CD4-positive, alpha-beta memory T cell (primary cell): Measurements from ENCODE around the gene EXOC4. TPM values are rescaled to one million over a fixed set of nuclear protein-coding genes. Genes with fewer than 3 reads are reported as not detected.

Source experiments
- CTCF ChIA-PET: fragments of 350-600 bp; sonication (Branson Sonifier 250); formaldehyde crosslinking; loops from one replicate; lab custom pipeline; 2021; ENCODE audit warnings: inconsistent platforms; ENCODE audit not compliant: partially characterized antibody; lab: Charles Lee
- POLR2A ChIA-PET: fragments of 350-600 bp; sonication (Branson Sonifier 250); formaldehyde crosslinking; loops from one replicate; lab custom pipeline; 2021; ENCODE audit not compliant: partially characterized antibody; lab: Charles Lee
- DNase-seq, 5 donors: peaks; one replicate each; pipeline versions ENCODE4 v3.0.0 to v3.0.0-alpha.2; 2020 to 2022; ENCODE audit warnings: mixed read lengths in 1 of 5
- H3K27ac ChIP-seq: one replicate; pipeline ENCODE4 v1.7.0; 2013; ENCODE audit warnings: low read depth, low read length
- H3K27me3 ChIP-seq: 2 replicates; pipeline ENCODE4 v1.7.0; 2013; ENCODE audit warnings: mild to moderate bottlenecking, low read length, moderate library complexity; ENCODE audit not compliant: insufficient read depth
- H3K36me3 ChIP-seq: 2 replicates; pipeline ENCODE4 v1.7.0; 2013; ENCODE audit warnings: mild to moderate bottlenecking, low read length, moderate library complexity; ENCODE audit not compliant: insufficient read depth
- H3K4me1 ChIP-seq: 2 replicates; pipeline ENCODE4 v1.7.0; 2013; ENCODE audit warnings: mild to moderate bottlenecking, low read length, moderate library complexity; ENCODE audit not compliant: insufficient read depth
- H3K4me3 ChIP-seq, 2 donors: one replicate each; pipeline ENCODE4 v1.7.0; 2013; ENCODE audit warnings: low read length in 2 of 2, mild to moderate bottlenecking in 1 of 2
- H3K9me3 ChIP-seq, 2 donors: one replicate each; pipeline ENCODE4 v1.7.0; 2013; ENCODE audit warnings: low read length in 2 of 2, control low read depth in 1 of 2; ENCODE audit not compliant: control insufficient read depth in 1 of 2
- H3K27ac Mint-ChIP-seq, 7 donors: one replicate each; pipeline ENCODE4 v1.8.0; 2020 to 2021; ENCODE audit warnings: mixed read lengths in 7 of 7, mild to moderate bottlenecking in 6 of 7, inconsistent platforms in 3 of 7, moderate library complexity in 3 of 7
- H3K27me3 Mint-ChIP-seq, 2 donors: one replicate each; pipeline ENCODE4 v1.8.0; 2020 to 2021; ENCODE audit warnings: mixed read lengths in 2 of 2
- H3K36me3 Mint-ChIP-seq, 2 donors: one replicate each; pipeline ENCODE4 v1.8.0; 2020 to 2021; ENCODE audit warnings: mixed read lengths in 2 of 2, inconsistent platforms in 1 of 2, mild to moderate bottlenecking in 1 of 2
- H3K4me1 Mint-ChIP-seq, 4 donors: one replicate each; pipeline ENCODE4 v1.8.0; 2020 to 2021; ENCODE audit warnings: mixed read lengths in 4 of 4, mild to moderate bottlenecking in 1 of 4
- H3K4me3 Mint-ChIP-seq, 8 donors: one replicate each; pipeline ENCODE4 v1.8.0; 2020 to 2021; ENCODE audit warnings: mixed read lengths in 8 of 8, mild to moderate bottlenecking in 7 of 8, moderate library complexity in 6 of 8, inconsistent platforms in 3 of 8
- H3K9me3 Mint-ChIP-seq, 8 donors: one replicate each; pipeline ENCODE4 v1.8.0; 2020 to 2021; ENCODE audit warnings: mixed read lengths in 8 of 8, mild to moderate bottlenecking in 5 of 8, inconsistent platforms in 3 of 8, moderate library complexity in 1 of 8
- intact Hi-C: fragments of 100-400 bp; cut with micrococcal nuclease; formaldehyde crosslinking; loops from one replicate; pipeline ENCODE4 v1.15.1; 2023
- polyA plus RNA-seq, 2 donors: library from polyadenylated mRNA; unstranded; fragments of 300-500 nt; fragmentation: Illumina TruSeq; gene quantifications; one replicate each; pipeline ENCODE4 v1.2.3, GENCODE V29; 2021
- total RNA-seq, 2 experiments: library from RNA; stranded (reverse); gene quantifications; one replicate each; pipeline ENCODE4 v1.2.3, GENCODE V29; 2021

The EXOC4 gene
- total and polyA plus RNA-seq, 4 experiments from 2014 or later: 33.8 to 81.2 (median 58.1) TPM

DNA sequence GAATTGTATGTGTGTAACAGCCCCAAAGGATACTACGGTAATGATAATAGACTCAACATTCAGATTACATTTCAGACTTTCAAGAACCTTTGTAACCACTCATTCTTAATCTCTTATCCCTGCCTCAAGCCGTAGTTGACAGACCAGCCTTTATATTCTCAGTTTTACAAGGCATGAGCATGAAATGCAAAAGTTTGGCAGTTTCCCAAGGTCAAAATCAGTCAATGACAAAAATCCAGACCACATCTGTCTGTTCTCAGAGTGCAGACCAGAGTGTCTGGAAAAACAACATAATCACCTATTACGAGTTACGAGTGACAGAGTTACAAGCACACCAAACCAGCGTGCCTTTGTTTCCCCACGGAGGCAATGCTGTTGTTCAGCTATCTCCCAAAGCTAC, 695.7 kb downstream of the EXOC4 start:
- CTCF ChIA-PET: no interaction called here
- DNase-seq: no peak

DNA sequence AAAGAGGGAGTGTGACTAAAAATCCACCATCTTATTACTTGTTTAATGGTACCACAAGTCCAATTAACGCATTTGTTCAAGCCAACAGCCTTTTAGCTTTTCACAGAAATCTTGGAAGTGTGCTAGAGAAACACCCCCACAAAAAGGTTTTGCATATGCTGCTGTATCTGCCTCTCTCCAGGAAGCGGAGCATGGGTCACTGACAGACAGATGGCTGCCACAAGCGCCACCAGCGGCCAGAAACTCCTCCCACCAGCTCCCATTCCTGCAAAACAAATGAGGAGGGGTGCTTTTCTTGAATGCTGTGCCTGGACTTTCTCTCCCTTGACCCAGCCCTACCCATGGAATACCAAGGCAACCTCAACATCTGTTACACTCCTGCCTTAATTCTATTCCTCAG, 698.0 kb downstream of the EXOC4 start:
- Histone ChIP-seq H3K27me3 (no peaks in the 10 kb centered on the region), H3K9me3 (no peaks in the 10 kb centered on the region), H3K36me3 (no peaks in the 10 kb centered on the region), H3K4me1 (no peaks in the 10 kb centered on the region), H3K4me3 (no peak overlapping the region), H3K27ac (no peak overlapping the region)
- Mint-ChIP-seq H3K27ac (no peak overlapping the region), H3K4me1 (peaks cover 0 to 3% (median 0%) of the 10 kb centered on the region in 4 donors), H3K9me3 (peaks cover 0 to 1% (median 0%) of the 10 kb centered on the region in 8 donors), H3K36me3 (peaks cover 38 to 55% of the 10 kb centered on the region in 2 donors), H3K4me3 (no peak overlapping the region), H3K27me3 (no peaks in the 10 kb centered on the region)
- intact Hi-C loops: no loop called here
- POLR2A ChIA-PET: no interaction called here
- CTCF ChIA-PET: no interaction called here
- no peak for DNase-seq

More for the DNA sequence above, 695.7 kb downstream of the EXOC4 start:
- H3K27me3 Mint-ChIP-seq: no peaks in the 10 kb centered on the region
- H3K4me3 ChIP-seq: no peak overlapping the region
- H3K9me3 ChIP-seq: no peaks in the 10 kb centered on the region
- no peak overlapping the region for H3K4me3 Mint-ChIP-seq
- intact Hi-C loops: no loop called here
- H3K27ac Mint-ChIP-seq: no peak overlapping the region
- peaks cover 34 to 54% of the 10 kb centered on the region in 2 donors for H3K36me3 Mint-ChIP-seq
- POLR2A ChIA-PET: no interaction called here
- no peaks in the 10 kb centered on the region for H3K36me3 ChIP-seq
- H3K27me3 ChIP-seq: no peaks in the 10 kb centered on the region
- no peak overlapping the region for H3K27ac ChIP-seq
- peaks cover 0 to 1% (median 0%) of the 10 kb centered on the region in 8 donors for H3K9me3 Mint-ChIP-seq
- H3K4me1 ChIP-seq: no peaks in the 10 kb centered on the region
- H3K4me1 Mint-ChIP-seq: peaks cover 0 to 3% (median 0%) of the 10 kb centered on the region in 4 donors

DNA sequence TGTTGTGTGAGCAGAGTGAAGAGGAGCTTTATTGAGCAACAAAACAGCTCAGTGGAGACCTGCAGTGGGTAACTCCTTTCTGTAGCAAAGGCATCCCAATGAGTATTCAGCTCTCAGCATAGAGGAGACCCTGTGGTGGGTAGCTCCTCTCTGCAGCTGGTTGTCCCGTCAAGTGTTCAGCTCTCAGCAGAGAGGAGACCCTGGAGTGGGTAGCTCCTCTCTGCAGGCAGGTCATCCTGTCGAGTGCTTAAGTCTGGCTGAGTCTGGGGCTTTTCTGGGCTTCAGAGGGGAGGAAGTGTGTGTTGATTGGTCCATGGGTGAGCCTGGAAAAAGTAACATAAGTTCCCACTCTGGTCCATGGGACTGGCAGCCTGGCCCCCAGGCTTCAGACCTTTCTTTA, 702.3 kb downstream of the EXOC4 start:
- no peaks in the 10 kb centered on the region for H3K9me3 ChIP-seq
- H3K27me3 ChIP-seq: no peaks in the 10 kb centered on the region
- intact Hi-C loops: no loop called here
- no peak for DNase-seq
- Mint-ChIP-seq H3K4me3 (no peak overlapping the region), H3K9me3 (peaks cover 0 to 1% (median 0%) of the 10 kb centered on the region in 8 donors), H3K27me3 (no peaks in the 10 kb centered on the region), H3K4me1 (peaks cover 0 to 7% (median under 1%) of the 10 kb centered on the region in 4 donors), H3K27ac (no peak overlapping the region), H3K36me3 (peaks cover 26 to 43% of the 10 kb centered on the region in 2 donors)
- H3K27ac ChIP-seq: no peak overlapping the region
- no peaks in the 10 kb centered on the region for H3K4me1 ChIP-seq
- ChIA-PET POLR2A (no interaction called here), CTCF (no interaction called here)
- no peak overlapping the region for H3K4me3 ChIP-seq
- no peaks in the 10 kb centered on the region for H3K36me3 ChIP-seq

DNA sequence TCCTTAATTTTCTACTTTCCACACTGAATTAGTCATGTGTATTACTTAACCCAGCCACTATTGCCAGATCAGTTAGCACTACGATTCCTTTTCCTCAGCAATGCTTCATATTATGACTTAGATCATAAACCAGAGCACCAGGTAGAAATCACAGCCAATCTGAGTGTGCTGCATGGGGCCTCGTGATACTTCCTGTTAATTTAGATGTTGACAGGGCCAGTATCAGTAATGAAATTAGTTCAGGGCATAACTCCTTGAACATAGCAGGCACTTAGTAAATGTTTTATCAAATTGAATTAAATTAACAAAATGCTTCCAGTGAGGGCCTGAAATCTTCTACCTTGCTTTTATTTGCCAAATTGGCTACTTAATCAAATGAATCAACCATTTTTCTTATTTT, 705.0 kb downstream of the EXOC4 start:
- H3K4me1 Mint-ChIP-seq: peaks cover 0 to 7% (median under 1%) of the 10 kb centered on the region in 4 donors
- H3K36me3 Mint-ChIP-seq: peaks cover 24 to 50% of the 10 kb centered on the region in 2 donors
- CTCF ChIA-PET: no interaction called here

DNA sequence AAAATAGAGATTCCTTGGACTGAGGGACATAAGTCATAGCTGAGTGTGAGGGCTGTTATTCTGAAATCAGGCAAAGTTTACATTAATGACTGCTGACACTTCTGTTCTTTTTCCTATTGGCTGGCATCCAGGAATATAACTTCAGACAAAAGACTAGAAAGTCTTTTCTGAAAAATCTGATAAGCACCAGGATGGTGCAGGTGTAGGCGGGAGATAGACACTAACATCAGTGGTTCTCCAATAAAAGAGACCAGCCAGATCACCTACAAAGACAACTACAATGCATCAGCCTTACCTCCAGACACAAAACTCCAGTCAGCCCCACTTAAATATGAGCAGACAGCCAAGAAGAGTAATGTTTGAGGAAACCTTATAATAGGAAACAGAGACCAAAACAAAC, 705.9 kb downstream of the EXOC4 start:
- CTCF ChIA-PET: no interaction called here
- peaks cover 0 to 7% (median under 1%) of the 10 kb centered on the region in 4 donors for H3K4me1 Mint-ChIP-seq
- H3K27me3 Mint-ChIP-seq: no peaks in the 10 kb centered on the region
- peak overlapping the region in 1 of 7 donors; percentile 6 for H3K27ac Mint-ChIP-seq
- Histone ChIP-seq H3K27ac (no peak overlapping the region), H3K36me3 (no peaks in the 10 kb centered on the region), H3K4me1 (no peaks in the 10 kb centered on the region), H3K27me3 (no peaks in the 10 kb centered on the region), H3K9me3 (no peaks in the 10 kb centered on the region), H3K4me3 (no peak overlapping the region)
- peaks cover 0 to 9% (median 4%) of the 10 kb centered on the region in 8 donors for H3K9me3 Mint-ChIP-seq
- intact Hi-C loops: no loop called here
- POLR2A ChIA-PET: no interaction called here
- no peak for DNase-seq
- H3K36me3 Mint-ChIP-seq: peaks cover 33 to 53% of the 10 kb centered on the region in 2 donors
- H3K4me3 Mint-ChIP-seq: no peak overlapping the region

More for the DNA sequence above, 705.0 kb downstream of the EXOC4 start:
- Histone ChIP-seq H3K36me3 (no peaks in the 10 kb centered on the region), H3K27ac (no peak overlapping the region), H3K4me1 (no peaks in the 10 kb centered on the region), H3K9me3 (no peaks in the 10 kb centered on the region), H3K4me3 (no peak overlapping the region), H3K27me3 (no peaks in the 10 kb centered on the region)
- DNase-seq: no peak
- Mint-ChIP-seq H3K27ac (no peak overlapping the region), H3K27me3 (no peaks in the 10 kb centered on the region), H3K9me3 (peaks cover 0 to 5% (median 1%) of the 10 kb centered on the region in 8 donors), H3K4me3 (no peak overlapping the region)
- POLR2A ChIA-PET: no interaction called here
- intact Hi-C loops: no loop called here

DNA sequence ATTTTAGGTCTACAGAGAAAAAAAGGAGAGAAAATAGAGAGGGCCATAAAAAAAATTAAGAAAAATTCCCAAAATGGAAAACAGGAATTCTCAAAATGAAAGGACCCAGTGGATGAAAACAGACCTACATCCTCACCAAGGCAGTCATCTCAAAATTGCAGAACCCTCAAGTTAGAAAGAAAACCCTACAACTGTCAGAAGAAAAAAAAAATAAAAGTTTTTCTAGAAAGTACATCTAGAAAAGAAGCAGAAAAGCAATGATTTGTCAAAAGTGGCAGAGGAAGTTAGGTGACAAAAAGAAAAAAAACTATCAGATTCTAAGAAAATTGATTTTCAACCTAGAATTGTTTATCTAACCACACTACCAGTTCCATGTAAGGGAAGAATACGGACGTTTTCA, 706.6 kb downstream of the EXOC4 start:
- H3K27ac Mint-ChIP-seq: no peak overlapping the region
- H3K27me3 Mint-ChIP-seq: no peaks in the 10 kb centered on the region
- peaks cover 0 to 7% (median under 1%) of the 10 kb centered on the region in 4 donors for H3K4me1 Mint-ChIP-seq
- Histone ChIP-seq H3K36me3 (no peaks in the 10 kb centered on the region), H3K27ac (no peak overlapping the region), H3K27me3 (no peaks in the 10 kb centered on the region), H3K9me3 (no peaks in the 10 kb centered on the region), H3K4me1 (no peaks in the 10 kb centered on the region), H3K4me3 (no peak overlapping the region)
- H3K4me3 Mint-ChIP-seq: no peak overlapping the region
- ChIA-PET CTCF (no interaction called here), POLR2A (no interaction called here)
- peaks cover 3 to 16% (median 10%) of the 10 kb centered on the region in 8 donors for H3K9me3 Mint-ChIP-seq
- peaks cover 35 to 56% of the 10 kb centered on the region in 2 donors for H3K36me3 Mint-ChIP-seq
- intact Hi-C loops: no loop called here
- no peak for DNase-seq

DNA sequence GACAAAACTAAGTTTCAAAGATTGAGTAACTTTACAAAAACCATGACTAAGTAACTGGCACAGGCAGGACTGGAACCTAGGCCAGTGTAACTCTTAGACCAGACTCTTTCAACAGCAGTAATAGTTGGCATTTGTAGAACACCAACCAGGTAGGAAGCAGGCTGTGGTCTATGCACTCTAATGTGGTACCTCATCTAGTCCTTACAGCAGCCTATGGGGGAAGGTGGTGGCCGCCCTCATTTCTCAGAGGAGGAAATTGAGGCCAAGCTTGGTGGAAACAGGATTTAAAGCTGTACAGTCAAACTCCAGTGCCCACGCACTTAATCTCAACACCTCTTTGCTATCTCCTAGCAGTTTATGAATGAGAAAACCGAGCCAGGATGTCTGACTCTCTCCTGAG, 708.8 kb downstream of the EXOC4 start:
- H3K4me1 Mint-ChIP-seq: peaks cover 0 to 7% (median under 1%) of the 10 kb centered on the region in 4 donors
- no peak overlapping the region for H3K4me3 Mint-ChIP-seq
- Histone ChIP-seq H3K4me1 (no peaks in the 10 kb centered on the region), H3K27me3 (no peaks in the 10 kb centered on the region), H3K27ac (no peak overlapping the region), H3K36me3 (no peaks in the 10 kb centered on the region), H3K9me3 (no peaks in the 10 kb centered on the region), H3K4me3 (no peak overlapping the region)
- no peak overlapping the region for H3K27ac Mint-ChIP-seq
- intact Hi-C loops: no loop called here
- H3K9me3 Mint-ChIP-seq: peaks cover 6 to 36% (median 24%) of the 10 kb centered on the region in 8 donors
- H3K36me3 Mint-ChIP-seq: peaks cover 51 to 58% of the 10 kb centered on the region in 2 donors
- H3K27me3 Mint-ChIP-seq: no peaks in the 10 kb centered on the region
- POLR2A ChIA-PET: no interaction called here
- CTCF ChIA-PET: no interaction called here
- DNase-seq: no peak
